Duodenal mucosa (tissue), 2 donors: Measurements from ENCODE around the gene SUGCT.

ENCODE experiments used
- H3K27ac ChIP-seq: one replicate; pipeline ENCODE4 v1.7.0; 2013; ENCODE audit warnings: low read depth, low read length
- H3K27me3 ChIP-seq, 2 donors: one replicate each; pipeline ENCODE4 v1.7.0; 2013; ENCODE audit warnings: low read length in 2 of 2, control low read depth in 1 of 2; ENCODE audit not compliant: insufficient read depth in 2 of 2, control insufficient read depth in 1 of 2
- H3K36me3 ChIP-seq, 2 donors: one replicate each; pipeline ENCODE4 v1.7.0; 2013; ENCODE audit warnings: low read length in 2 of 2, control low read depth in 1 of 2; ENCODE audit not compliant: insufficient read depth in 2 of 2, control insufficient read depth in 1 of 2
- H3K4me1 ChIP-seq, 2 donors: one replicate each; pipeline ENCODE4 v1.7.0; 2013; ENCODE audit warnings: low read length in 2 of 2, control low read depth in 1 of 2; ENCODE audit not compliant: insufficient read depth in 2 of 2, control insufficient read depth in 1 of 2
- H3K4me3 ChIP-seq, 2 donors: one replicate each; pipeline ENCODE4 v1.7.0; 2013; ENCODE audit warnings: low read length in 2 of 2, low read depth in 1 of 2
- H3K9ac ChIP-seq, 2 donors: one replicate each; pipeline ENCODE4 v1.7.0; 2013; ENCODE audit warnings: low read length in 2 of 2, low read depth in 1 of 2
- H3K9me3 ChIP-seq, 2 donors: one replicate each; pipeline ENCODE4 v1.7.0; 2013; ENCODE audit warnings: low read length in 2 of 2, control low read depth in 1 of 2; ENCODE audit not compliant: control insufficient read depth in 1 of 2

SUGCT gene

GRCh38 chr7:40219917-40220316 lies 85.1 kb downstream of the SUGCT start:
- H3K27ac ChIP-seq: no peak overlapping the region

DNA sequence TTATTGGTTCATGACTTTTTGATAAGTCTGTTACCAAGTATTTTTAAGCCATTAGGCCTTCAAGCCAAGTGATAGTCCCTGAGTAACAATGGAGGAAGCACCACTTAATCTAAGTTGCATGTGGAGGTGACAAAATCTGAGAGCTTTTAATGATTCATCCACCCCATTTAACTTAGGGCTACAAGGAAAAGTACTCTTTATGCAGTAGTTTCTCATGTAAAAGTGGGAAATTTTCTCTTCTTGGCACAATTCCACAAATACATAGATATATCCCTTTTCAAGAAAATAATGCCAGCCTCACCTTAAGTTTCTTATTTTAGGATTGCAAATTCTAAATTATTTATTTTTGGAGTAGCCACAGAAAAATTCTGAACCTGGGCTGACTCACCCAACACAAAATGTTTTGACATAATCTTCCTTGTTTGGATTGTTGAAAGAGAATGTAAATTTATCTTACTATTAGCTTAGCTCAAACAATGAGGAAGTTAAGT lies 85.7 kb downstream of the SUGCT start:
- H3K4me1 ChIP-seq: peaks cover 0 to 3% of the 10 kb centered on the region in 2 donors
- H3K27me3 ChIP-seq: no peaks in the 10 kb centered on the region
- H3K27ac ChIP-seq: no peak overlapping the region
- H3K36me3 ChIP-seq: no peaks in the 10 kb centered on the region
- H3K9ac ChIP-seq: no peak overlapping the region
- H3K9me3 ChIP-seq: no peaks in the 10 kb centered on the region
- H3K4me3 ChIP-seq: no peak overlapping the region

More at GRCh38 chr7:40219917-40220316, 85.1 kb downstream of the SUGCT start:
- H3K36me3 ChIP-seq: no peaks in the 10 kb centered on the region
- H3K27me3 ChIP-seq: no peaks in the 10 kb centered on the region
- no peak overlapping the region for H3K4me3 ChIP-seq
- peaks cover 0 to 3% of the 10 kb centered on the region in 2 donors for H3K4me1 ChIP-seq
- H3K9me3 ChIP-seq: no peaks in the 10 kb centered on the region
- no peak overlapping the region for H3K9ac ChIP-seq

GRCh38 chr7:40221836-40222235 lies 87.0 kb downstream of the SUGCT start:
- H3K4me1 ChIP-seq: peaks cover 0 to 3% of the 10 kb centered on the region in 2 donors
- H3K36me3 ChIP-seq: no peaks in the 10 kb centered on the region
- no peak overlapping the region for H3K9ac ChIP-seq
- no peaks in the 10 kb centered on the region for H3K9me3 ChIP-seq
- no peak overlapping the region for H3K4me3 ChIP-seq
- no peak overlapping the region for H3K27ac ChIP-seq
- H3K27me3 ChIP-seq: no peaks in the 10 kb centered on the region

DNA sequence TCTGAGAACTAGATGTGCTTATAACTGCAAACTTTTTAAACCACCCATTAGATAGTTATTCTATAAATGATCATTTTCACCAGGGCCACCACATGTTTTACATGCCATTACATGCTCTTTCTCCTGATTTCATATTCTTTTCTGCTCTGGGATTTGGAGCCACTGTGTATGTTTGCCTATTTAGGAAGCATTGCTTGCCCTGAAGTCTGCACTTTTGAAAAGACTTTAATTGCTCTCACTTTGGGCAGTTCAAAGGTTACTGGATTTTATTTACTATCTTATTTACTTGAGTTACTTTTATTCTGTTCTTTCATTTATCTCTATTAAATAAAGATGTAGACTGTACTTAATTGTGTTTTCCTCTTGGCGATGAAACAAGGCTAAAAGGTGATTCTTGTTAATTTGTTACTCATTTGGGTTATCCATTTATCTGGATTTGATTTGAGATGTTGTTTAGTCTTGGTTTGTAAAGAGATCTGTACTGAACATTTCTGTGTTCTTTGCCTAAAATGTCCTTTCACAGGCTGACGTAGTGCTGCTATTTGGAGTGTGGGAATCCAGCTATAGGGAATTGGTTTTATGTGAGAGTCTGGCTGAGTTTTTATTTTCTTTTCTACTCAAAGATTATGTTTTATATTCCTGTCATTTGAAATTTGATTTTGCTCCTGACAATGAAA lies 88.8 kb downstream of the SUGCT start:
- no peak overlapping the region for H3K4me3 ChIP-seq
- no peaks in the 10 kb centered on the region for H3K36me3 ChIP-seq
- H3K27me3 ChIP-seq: no peaks in the 10 kb centered on the region
- H3K27ac ChIP-seq: no peak overlapping the region
- no peak overlapping the region for H3K9ac ChIP-seq
- H3K4me1 ChIP-seq: peaks cover 0 to 3% of the 10 kb centered on the region in 2 donors
- no peaks in the 10 kb centered on the region for H3K9me3 ChIP-seq

- H3K27ac ChIP-seq: no peak overlapping the region
- no peaks in the 10 kb centered on the region for H3K36me3 ChIP-seq
- no peaks in the 10 kb centered on the region for H3K27me3 ChIP-seq
- H3K4me3 ChIP-seq: no peak overlapping the region
- H3K9ac ChIP-seq: no peak overlapping the region
- H3K9me3 ChIP-seq: no peaks in the 10 kb centered on the region
- peaks cover 6 to 8% of the 10 kb centered on the region in 2 donors for H3K4me1 ChIP-seq
These were observed 95.3 kb downstream of the SUGCT start for GRCh38 chr7:40230101-40230500.

DNA sequence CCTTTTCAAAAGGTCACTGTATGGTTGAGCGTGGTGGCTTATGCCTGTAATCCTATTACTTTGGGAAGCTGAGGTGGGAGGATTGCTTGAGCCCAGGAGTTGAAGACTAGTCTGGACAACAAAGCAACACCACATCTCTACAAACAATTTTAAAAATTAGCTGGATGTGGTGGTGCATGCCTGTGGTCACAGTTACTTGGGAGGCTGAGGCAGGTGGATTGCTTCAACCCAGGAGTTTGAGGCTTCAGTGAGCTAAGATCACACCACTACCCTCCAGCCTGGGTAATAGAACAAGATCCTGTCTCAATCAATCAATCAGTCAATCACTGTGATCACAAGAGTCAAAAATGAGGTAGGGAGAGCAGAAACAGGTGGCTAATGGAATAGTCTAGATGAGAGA lies 97.0 kb downstream of the SUGCT start:
- Histone ChIP-seq H3K4me3 (no peak overlapping the region), H3K9ac (no peak overlapping the region), H3K27ac (no peak overlapping the region), H3K27me3 (no peaks in the 10 kb centered on the region), H3K4me1 (peaks cover 6 to 8% of the 10 kb centered on the region in 2 donors), H3K36me3 (no peaks in the 10 kb centered on the region), H3K9me3 (no peaks in the 10 kb centered on the region)

DNA sequence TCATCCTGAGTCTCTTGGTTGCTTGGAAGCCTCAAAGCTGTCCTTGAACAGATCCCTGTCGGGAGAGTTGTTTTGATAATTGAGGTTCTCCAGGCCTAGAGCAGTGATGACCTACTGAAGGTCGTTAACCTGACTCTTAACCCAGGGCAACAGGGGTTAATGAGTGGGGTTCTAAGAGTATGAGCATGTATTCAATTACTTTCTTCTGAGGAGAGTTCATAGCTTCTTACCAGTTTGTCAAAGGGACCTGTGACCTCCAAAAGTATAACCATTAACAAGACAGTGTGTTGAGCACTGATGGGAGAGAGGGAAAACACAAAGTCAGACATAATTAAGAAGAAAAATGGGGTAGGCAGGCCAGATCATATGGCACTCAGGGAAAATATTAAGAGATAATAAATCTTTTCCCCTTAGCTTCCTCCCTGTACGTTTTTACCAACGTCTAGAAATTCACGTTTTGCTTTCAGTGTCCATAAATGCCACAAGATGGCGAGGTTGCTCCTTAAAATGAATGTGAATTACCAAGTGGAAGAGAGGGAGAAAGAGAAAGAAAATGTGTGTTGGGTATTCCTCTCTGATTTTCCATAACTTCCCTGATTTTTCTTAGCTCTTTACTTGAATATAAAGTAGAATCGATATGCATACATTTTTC lies 97.6 kb downstream of the SUGCT start:
- Histone ChIP-seq H3K27ac (no peak overlapping the region), H3K9me3 (no peaks in the 10 kb centered on the region), H3K4me1 (peaks cover 6 to 8% of the 10 kb centered on the region in 2 donors), H3K4me3 (no peak overlapping the region), H3K27me3 (no peaks in the 10 kb centered on the region), H3K36me3 (no peaks in the 10 kb centered on the region), H3K9ac (no peak overlapping the region)

- H3K27ac ChIP-seq: no peak overlapping the region
- no peak overlapping the region for H3K4me3 ChIP-seq
- H3K9me3 ChIP-seq: no peaks in the 10 kb centered on the region
- no peak overlapping the region for H3K9ac ChIP-seq
- peaks cover 6 to 8% of the 10 kb centered on the region in 2 donors for H3K4me1 ChIP-seq
- H3K27me3 ChIP-seq: no peaks in the 10 kb centered on the region
- no peaks in the 10 kb centered on the region for H3K36me3 ChIP-seq
These were observed 99.2 kb downstream of the SUGCT start for GRCh38 chr7:40234046-40234445.

DNA sequence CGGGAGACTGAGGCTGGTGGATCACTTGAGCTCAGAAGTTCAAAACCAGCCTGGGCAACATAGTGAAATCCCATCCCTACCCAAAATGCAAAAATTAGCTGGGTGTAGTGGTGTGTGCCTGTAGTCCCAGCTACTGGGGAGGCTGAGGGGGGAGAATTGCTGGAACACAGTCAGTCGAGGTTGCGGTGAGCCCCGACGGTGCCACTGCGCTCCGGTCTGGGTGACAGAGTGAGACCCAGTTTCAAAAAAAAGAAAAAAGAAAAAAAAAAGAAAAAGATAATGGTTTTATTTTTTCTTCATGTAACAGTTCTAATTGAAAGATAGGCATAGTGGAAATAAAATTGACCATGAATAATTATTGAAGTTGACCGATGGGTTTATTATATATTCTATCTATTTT lies 99.9 kb downstream of the SUGCT start:
- Histone ChIP-seq H3K36me3 (no peaks in the 10 kb centered on the region), H3K4me1 (peaks cover 6 to 8% of the 10 kb centered on the region in 2 donors), H3K9ac (no peak overlapping the region), H3K4me3 (no peak overlapping the region), H3K9me3 (no peaks in the 10 kb centered on the region), H3K27me3 (no peaks in the 10 kb centered on the region), H3K27ac (no peak overlapping the region)

GRCh38 chr7:40237731-40238130 lies 102.9 kb downstream of the SUGCT start:
- H3K4me3 ChIP-seq: no peak overlapping the region
- H3K9ac ChIP-seq: no peak overlapping the region
- no peaks in the 10 kb centered on the region for H3K9me3 ChIP-seq
- no peaks in the 10 kb centered on the region for H3K36me3 ChIP-seq
- no peak overlapping the region for H3K27ac ChIP-seq
- peaks cover 11 to 15% of the 10 kb centered on the region in 2 donors for H3K4me1 ChIP-seq
- H3K27me3 ChIP-seq: no peaks in the 10 kb centered on the region
